Activated CD4-positive, alpha-beta T cell treated with anti-CD3 and anti-CD28 coated beads, Interleukin-10, Interleukin-2, amounts not matched to agents 100 ng/mL and 50 ng/mL, durations not matched to agents 16 hours and 8 hours (primary cell): Measurements from ENCODE around the gene LRP3.
A peak's percentile ranks its signal among the peaks of the same experiment; 100 is the strongest.

Experiments used
- DNase-seq: peaks from one replicate; pipeline ENCODE4 v3.0.0-alpha.2; 2020

The LRP3 gene

GRCh38 chr19:33241091-33241529, 47.0 kb downstream of the LRP3 start:
- no peak for DNase-seq

GRCh38 chr19:33241530-33242101, 47.5 kb downstream of the LRP3 start:
- DNase-seq, result peak; percentile 23

- DNase-seq, result no peak
Observed at GRCh38 chr19:33242131-33242530, 48.0 kb downstream of the LRP3 start.

GRCh38 chr19:33242911-33243310, 48.8 kb downstream of the LRP3 start:
- DNase-seq, result no peak

GRCh38 chr19:33245948-33246708, 52.0 kb downstream of the LRP3 start:
- peak; percentile 34 for DNase-seq

- DNase-seq, result no peak
Observed at GRCh38 chr19:33246709-33247440, 52.7 kb downstream of the LRP3 start.

- DNase-seq, result no peak
Observed at GRCh38 chr19:33247441-33247819, 53.3 kb downstream of the LRP3 start.

- DNase-seq, result no peak
Observed at GRCh38 chr19:33248104-33248503, 54.0 kb downstream of the LRP3 start.

GRCh38 chr19:33248553-33248953, 54.4 kb downstream of the LRP3 start:
- no peak for DNase-seq

- no peak for DNase-seq
Observed at GRCh38 chr19:33248954-33249613, 55.0 kb downstream of the LRP3 start.

- DNase-seq, result no peak
Observed at GRCh38 chr19:33249740-33250366, 55.7 kb downstream of the LRP3 start.

GRCh38 chr19:33250500-33250899, 56.4 kb downstream of the LRP3 start:
- no peak for DNase-seq

- no peak for DNase-seq
Observed at GRCh38 chr19:33251076-33251475, 56.9 kb downstream of the LRP3 start.

GRCh38 chr19:33251526-33252090, 57.5 kb downstream of the LRP3 start:
- DNase-seq, result no peak

GRCh38 chr19:33252418-33252962, 58.4 kb downstream of the LRP3 start:
- DNase-seq, result no peak

- no peak for DNase-seq
Observed at GRCh38 chr19:33252971-33253370, 58.8 kb downstream of the LRP3 start.

GRCh38 chr19:33254245-33254824, 60.2 kb downstream of the LRP3 start:
- no peak for DNase-seq

GRCh38 chr19:33255781-33256180, 61.7 kb downstream of the LRP3 start:
- no peak for DNase-seq

- no peak for DNase-seq
Observed at GRCh38 chr19:33256261-33256660, 62.1 kb downstream of the LRP3 start.

- no peak for DNase-seq
Observed at GRCh38 chr19:33257828-33258227, 63.7 kb downstream of the LRP3 start.
